ENCODE measurements around the gene GPR37L1.
"Not testable (repeated sequence)": the region's sequence is repeated elsewhere in the genome, so short reads cannot be mapped to it uniquely, and the experiment has no call there.

Gene GPR37L1

DNA sequence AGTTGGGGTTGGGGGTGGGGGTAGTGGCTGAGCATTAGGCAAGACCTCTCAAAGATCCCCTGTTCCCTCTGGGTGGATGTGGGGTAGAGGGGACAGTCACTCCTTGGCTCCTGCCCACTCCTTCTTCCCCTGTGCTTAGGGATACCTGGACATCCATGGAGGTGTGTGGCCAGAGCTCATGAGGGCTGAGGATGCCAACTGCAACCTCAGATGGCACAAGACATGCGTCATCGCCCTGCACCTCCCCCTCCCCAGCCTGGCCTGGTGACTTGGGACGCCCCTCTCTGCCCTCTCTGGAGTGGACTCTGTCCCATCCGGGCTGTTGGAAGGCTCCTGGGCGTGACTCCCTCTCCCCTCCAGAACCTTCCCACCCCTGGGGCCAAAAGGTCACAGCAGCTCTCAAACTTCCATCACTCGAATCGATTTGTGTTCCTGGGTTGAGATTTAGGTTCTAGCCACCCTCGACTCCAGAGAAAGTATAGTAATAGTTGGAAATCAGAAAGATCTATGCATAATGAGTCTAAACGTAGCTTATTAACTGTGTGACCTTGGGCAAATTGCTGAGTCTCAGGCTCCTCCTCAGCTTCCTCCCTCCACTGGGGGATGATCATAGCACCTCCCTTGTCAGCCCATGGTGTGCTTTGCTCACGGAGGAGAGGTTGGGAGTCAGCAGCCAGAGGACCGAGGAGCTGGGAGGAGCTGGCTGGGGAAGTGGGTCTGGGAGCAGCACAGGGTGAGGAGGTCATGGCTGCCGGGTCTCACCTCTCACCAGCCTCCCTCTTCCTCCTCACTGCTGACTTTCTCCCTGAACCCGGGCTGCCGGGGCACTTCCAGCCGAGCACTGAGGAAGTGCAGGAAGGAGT, 39.9 kb downstream of the GPR37L1 start:
- H3K4me3 ChIP-seq (ENCODE audit: low read depth, low read length): no peak overlapping the region
- in situ Hi-C loops (cut with HindIII; ENCODE audit: low sequenced_read_pairs): no loop called here
- TF ChIP-seq, protein P1, sequence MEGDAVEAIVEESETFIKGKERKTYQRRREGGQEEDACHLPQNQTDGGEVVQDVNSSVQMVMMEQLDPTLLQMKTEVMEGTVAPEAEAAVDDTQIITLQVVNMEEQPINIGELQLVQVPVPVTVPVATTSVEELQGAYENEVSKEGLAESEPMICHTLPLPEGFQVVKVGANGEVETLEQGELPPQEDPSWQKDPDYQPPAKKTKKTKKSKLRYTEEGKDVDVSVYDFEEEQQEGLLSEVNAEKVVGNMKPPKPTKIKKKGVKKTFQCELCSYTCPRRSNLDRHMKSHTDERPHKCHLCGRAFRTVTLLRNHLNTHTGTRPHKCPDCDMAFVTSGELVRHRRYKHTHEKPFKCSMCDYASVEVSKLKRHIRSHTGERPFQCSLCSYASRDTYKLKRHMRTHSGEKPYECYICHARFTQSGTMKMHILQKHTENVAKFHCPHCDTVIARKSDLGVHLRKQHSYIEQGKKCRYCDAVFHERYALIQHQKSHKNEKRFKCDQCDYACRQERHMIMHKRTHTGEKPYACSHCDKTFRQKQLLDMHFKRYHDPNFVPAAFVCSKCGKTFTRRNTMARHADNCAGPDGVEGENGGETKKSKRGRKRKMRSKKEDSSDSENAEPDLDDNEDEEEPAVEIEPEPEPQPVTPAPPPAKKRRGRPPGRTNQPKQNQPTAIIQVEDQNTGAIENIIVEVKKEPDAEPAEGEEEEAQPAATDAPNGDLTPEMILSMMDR (IDR thresholded peaks at IDR 0.05; ENCODE audit: low read depth, low read length, missing control alignments): no peak
- DNase-seq (ENCODE audit: low read depth): no peak

DNA sequence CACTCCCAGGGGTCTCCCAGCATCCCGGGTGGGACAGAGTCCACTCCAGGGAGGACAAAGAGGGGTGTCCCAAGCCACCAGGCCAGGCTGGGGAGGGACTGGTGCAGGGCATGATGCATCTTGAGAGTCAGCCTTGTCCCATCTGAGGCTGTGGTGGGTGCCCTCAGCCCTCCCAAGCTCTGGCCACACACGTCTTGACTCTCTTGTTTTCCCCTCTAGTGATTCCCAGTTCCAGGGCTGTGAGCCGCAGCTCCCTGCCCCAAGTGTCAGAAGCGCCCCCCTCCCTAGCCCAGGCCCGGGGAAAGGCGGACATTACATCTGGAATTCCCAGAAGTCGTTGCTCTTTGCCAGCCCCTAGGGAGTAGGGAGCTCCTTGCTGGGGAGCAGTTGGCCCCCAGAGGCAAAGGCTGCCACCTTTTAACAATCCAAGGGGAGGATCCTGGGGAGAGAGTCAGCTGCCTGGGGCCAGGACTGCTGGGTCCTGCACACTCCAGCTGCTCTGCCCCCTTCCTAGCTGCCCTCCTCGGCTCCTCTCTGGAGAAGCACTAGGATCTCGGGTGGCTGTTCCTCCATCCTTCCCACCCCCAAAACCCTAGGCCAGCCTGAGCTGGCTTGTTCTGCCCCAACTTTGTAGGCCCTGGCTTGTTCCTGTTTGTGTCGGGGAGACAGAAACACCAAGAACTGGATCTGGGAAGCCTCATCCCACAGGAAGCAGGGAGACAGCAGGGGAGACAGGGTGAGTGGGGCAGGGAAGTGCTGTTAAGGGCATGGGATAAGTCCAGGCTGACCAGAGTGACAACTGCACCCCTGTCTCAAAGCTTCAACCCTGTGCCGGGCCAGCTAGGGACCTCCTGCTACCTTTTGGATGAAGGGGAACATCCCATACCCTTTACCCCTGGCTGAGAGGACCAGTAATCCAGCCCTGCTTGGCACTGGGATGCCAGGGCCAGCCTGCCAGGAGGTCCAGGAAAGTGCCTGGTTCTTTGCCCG, 40.9 kb downstream of the GPR37L1 start:
- DNase-seq (ENCODE audit: low read depth): no peak
- in situ Hi-C loops (cut with HindIII; ENCODE audit: low sequenced_read_pairs): no loop called here
- TF ChIP-seq, protein P1 (IDR thresholded peaks at IDR 0.05; ENCODE audit: low read depth, low read length, missing control alignments): no peak
- H3K4me3 ChIP-seq (ENCODE audit: low read depth, low read length): no peak overlapping the region

DNA sequence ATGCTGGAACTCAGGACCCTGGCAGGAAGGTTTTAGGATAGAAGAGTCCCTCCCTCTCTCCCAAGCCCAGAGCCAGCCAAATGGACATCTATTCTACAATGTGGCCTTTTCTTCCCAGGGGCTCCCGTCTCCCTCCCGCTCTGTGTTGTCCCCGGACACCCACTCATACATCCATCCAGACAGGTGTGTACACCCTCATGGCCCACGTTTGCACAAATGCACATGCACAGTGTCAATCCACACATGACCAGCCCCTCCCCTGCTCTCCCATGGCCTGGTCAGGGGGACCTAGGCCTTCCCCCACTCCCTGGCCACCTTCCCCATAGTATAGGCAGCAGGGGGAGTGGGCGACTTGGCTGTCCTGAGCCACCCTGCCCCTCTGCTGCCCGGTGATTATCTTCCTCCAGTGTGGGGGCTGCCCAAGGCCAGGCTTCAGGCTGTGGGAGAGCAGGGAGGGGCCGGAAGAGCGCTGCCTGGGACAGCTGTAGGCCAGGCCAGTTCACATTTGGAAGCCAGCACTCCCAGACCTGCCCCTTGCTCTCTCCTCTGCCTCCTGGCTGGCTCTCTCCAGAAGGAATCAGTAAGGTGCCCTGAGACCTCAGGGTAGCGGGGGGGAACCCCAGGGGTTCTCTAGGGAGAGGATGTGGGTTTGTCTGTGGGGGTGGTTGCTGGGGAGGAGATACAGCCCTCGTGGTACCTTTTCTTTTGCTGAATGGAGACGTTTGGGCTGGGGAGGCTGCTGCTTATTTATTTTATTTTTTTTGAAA, 41.7 kb downstream of the GPR37L1 start:
- DNase-seq (ENCODE audit: low read depth): no peak
- TF ChIP-seq, protein P1 (IDR thresholded peaks at IDR 0.05; ENCODE audit: low read depth, low read length, missing control alignments): no peak
- no peak overlapping the region for H3K4me3 ChIP-seq (ENCODE audit: low read depth, low read length)
- in situ Hi-C loops (cut with HindIII; ENCODE audit: low sequenced_read_pairs): no loop called here

GRCh38 chr1:202165267-202165941, 42.7 kb downstream of the GPR37L1 start:
- in situ Hi-C loops (cut with HindIII; ENCODE audit: low sequenced_read_pairs): no loop called here
- no peak overlapping the region for H3K4me3 ChIP-seq (ENCODE audit: low read depth, low read length)
- TF ChIP-seq, protein P1 (IDR thresholded peaks at IDR 0.05; ENCODE audit: low read depth, low read length, missing control alignments): no peak
- DNase-seq (ENCODE audit: low read depth): no peak

GRCh38 chr1:202165942-202166843, 43.5 kb downstream of the GPR37L1 start:
- H3K4me3 ChIP-seq (ENCODE audit: low read depth, low read length): no peak overlapping the region
- TF ChIP-seq, protein P1 (IDR thresholded peaks at IDR 0.05; ENCODE audit: low read depth, low read length, missing control alignments): no peak
- no peak for DNase-seq (ENCODE audit: low read depth)
- in situ Hi-C loops (cut with HindIII; ENCODE audit: low sequenced_read_pairs): no loop called here

- not testable (repeated sequence) for H3K4me3 ChIP-seq (ENCODE audit: low read depth, low read length); DNase-seq (ENCODE audit: low read depth)
These were observed 44.3 kb downstream of the GPR37L1 start for GRCh38 chr1:202167054-202167453.

More at GRCh38 chr1:202167054-202167453, 44.3 kb downstream of the GPR37L1 start:
- in situ Hi-C loops (cut with HindIII; ENCODE audit: low sequenced_read_pairs): not testable (repeated sequence)
